ENCODE data around the gene SLF2.
"Not testable (repeated sequence)": the region's sequence is repeated elsewhere in the genome, so short reads cannot be mapped to it uniquely, and the experiment has no call there.

SLF2 gene

DNA sequence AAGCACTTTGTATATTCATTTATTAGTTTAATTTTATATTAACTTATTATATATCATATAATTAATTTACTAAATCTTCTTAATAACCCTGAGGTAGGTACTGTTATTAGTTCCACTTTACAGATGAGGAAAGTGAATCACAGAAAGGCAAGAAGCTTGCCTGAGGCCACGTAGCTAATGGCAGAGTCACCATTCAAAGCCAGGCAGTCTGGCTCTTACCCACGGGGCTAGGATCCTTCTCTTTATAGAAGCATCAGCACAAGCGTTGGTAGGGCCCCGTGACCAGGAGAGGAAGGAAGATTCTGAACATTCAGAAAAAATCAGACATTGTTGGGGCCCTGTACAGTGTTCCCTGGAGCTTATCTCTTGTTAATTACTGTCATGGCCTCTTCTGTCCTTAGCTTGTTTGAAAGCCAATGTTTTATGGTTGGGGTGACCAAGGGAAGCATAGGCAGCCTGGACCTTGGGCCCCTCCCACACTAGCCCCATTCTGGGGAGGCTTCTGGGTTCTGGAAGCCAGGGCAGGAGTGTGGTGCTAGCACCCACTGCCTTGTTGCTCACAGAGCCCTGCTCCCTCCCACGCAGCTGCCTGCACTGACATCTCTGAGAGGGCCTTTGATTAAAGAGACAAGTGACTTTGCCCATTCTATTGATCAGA, 31.1 kb upstream of the SLF2 start:
- DNase-seq: no peak

DNA sequence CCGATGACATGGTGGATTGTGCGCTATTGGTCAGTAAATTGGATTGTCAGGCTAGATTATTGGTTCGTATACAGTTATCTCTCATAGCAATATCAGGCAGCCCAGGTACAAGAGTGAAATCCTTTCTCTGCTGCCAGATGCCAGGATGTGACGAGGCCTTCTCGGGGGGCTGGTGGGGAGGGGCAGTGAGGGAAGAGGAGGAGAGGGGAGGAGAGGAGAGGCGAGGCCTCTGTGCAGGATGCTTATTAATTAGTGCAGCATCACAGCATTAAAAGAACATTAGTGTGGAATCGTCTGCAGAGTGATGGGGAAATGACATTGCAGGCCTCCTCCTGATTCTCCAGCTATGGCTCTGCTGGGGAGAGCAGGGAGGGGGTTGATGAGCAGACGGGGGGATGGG, 30.5 kb upstream of the SLF2 start:
- DNase-seq: no peak

- no peak for DNase-seq
Measured at GRCh38 chr10:100882671-100883311, 30.0 kb upstream of the SLF2 start.

DNA sequence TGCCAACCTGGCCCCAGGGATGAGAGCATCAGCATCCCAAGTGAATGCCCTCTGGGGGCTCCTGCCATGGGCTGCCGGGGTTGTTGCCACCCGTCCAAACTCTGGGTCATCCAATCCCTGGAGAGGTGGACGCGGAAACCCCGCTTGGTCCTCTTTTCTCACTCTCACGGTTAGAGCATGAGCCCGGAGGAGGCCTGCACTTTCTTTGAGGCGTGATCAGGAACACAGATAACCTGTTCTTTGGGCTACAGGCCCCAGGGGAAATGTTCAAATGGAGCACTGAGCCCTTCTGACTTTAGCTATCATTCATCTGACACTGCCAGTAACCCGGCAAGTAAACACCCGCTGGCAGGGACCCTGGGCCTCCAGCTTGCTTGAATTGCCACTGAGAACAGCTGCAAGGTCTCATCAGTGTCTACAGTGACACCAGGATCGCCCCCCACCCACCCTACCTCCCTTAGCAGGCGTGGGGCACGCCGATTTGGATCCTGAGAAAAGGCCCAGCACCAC, 29.4 kb upstream of the SLF2 start:
- no peak for DNase-seq

DNA sequence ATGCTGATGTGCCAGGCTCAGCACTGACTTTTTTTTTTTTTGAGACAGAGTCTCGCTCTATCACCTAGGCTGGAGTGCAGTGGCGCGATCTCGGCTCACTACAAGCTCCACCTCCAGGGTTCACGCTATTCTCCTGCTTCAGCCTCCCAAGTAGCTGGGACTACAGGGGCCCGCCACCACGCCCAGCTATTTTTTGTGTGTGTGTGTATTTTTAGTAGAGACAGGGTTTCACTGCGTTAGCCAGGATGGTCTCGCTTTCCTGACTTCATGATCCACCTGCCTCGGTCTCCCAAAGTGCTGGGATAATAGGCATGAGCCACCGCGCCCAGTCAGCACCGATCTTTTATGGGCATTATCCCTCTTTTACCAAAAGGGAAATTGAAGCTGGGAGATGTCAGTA, 27.2 kb upstream of the SLF2 start:
- DNase-seq: not testable (repeated sequence)

GRCh38 chr10:100886091-100886490, 26.7 kb upstream of the SLF2 start:
- DNase-seq: no peak

- DNase-seq: no peak
Measured at GRCh38 chr10:100886521-100886920, 26.2 kb upstream of the SLF2 start.

DNA sequence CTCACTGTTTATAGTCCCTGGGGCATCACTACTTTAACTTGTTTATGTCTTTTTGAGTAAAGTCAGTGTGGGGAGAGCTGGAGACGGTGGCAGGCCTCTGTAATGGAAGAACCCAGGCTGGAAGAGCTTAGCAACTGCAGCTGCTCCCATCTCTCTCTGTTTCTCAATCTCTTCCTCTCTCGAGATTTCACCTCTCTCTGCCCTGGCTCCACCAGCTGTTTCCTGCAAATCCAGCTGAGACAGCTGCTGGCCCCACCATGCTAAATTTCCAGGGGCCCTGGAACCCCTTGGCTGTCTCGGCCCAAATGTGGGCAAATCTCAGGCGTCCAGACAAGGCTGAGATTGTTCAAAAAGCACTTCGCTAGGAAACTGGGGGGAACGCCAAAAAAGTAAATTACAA, 25.8 kb upstream of the SLF2 start:
- no peak for DNase-seq

- DNase-seq: no peak
Measured at GRCh38 chr10:100887761-100888296, 24.9 kb upstream of the SLF2 start.

DNA sequence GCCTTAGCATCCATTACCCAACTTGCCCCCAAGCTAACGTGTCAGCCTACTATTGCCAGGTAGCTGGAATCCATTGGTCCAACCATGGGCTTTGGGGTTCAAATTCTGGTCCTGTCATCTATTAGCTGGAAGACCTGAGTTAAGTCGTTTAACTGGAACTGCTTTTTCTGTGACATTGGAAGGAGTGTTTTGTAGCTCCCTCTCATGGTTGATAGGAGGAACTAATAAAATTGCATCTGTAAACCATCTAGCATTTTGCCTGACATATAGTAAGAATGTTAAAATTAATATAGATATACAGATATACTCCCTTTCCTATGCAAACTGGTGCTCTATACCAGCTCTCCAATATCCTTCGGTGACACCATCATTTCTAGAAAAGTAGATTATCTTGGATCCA, 23.8 kb upstream of the SLF2 start:
- DNase-seq: no peak

DNA sequence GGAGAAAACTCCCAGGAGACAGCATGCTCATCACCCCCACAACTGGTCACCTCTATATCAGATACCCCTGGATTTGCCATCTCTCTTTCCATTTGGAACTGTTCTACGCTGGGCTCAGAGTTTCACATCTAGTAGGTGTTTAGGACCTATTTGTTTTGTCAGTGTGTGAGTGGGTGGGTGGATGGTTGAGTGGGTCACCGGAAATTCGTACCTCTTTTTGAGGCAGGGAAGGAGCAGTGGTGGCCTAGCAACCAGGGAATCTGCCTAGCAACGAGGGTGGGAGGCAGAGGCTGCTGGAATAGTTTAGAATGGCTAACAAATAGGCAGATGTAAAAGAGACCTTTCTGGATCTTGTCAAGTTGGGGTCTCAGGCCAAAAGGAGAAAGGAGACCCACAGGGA, 23.2 kb upstream of the SLF2 start:
- no peak for DNase-seq

DNA sequence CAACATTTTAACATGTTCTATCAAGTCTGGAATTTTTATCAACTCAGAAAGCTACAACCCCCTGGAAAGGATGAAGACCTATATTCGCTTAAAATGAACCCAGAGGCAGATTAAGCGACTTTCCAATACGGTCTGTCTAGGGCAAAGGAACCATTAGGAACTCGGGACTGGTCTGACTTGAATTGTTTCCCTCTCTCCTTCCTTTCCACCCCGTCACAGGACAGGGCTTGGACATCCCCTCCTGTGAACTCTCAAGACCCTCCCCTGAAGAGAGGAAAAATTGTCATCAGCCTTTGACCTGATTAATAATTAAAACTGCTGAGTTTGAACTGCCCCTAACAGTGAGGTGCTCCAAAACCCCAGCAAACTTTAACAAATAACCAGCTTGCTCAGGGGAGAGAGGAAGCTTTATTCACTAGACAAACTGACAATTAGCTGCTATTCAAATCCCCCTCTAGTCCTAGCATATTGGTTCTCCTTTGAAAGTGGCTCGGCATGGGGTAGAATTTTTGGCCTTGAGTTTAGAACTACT, 22.6 kb upstream of the SLF2 start:
- DNase-seq: no peak

GRCh38 chr10:100890673-100891317, 22.0 kb upstream of the SLF2 start:
- DNase-seq: no peak

DNA sequence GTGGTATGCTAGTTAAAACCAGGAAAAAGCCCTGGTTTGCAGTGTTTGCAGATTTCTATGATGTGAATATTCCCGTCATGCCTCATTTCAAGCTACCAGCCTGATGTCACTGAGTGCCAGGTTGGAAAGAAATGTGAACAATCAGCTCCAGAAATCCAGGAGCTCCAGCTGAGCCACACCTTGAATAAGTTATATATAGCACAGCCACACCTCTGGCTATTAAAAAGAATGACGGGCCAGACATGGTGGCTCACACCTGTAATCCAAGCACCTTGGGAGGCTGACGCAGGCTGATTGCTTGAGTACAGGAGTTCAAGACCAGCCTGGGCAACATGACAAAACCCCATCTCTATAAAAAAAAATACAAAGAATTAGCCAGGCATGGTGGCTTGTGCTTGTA, 18.7 kb upstream of the SLF2 start:
- DNase-seq: no peak

DNA sequence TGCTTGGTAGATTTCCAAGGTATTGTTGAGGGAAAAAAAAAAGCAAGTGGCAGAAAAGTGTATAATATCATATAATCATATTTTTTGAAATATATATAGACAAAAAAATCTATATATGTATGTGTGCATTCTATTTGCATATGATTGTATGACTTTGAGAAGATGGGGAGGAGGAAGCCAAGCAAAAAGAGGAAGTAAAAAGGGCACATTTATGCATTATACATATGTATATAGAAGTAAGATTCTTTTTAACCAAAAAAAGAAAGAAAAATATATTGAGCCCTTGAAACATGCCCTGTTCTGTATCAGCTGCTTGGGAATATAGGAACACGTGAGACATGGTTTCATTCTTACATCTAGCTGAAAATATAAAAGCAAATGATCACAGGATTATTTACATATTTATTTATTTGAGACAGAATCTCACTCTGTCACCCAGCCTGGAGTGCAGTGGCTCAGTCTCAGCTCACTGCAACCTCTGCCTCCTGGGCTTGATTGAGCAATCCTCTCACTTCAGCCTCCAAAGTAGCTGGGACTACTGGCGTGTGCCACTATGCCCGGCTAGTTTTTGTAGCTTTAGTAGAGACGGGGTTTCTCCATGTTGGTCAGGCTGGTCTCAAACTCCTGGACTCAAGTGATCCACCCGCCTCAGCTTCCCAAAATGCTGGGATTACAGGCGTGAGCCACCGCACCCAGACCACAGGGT, 18.0 kb upstream of the SLF2 start:
- peak in 1 of 2 donors; percentile 3 for DNase-seq

GRCh38 chr10:100895346-100895745, 17.4 kb upstream of the SLF2 start:
- no peak for DNase-seq

GRCh38 chr10:100895896-100896295, 16.9 kb upstream of the SLF2 start:
- no peak for DNase-seq

DNA sequence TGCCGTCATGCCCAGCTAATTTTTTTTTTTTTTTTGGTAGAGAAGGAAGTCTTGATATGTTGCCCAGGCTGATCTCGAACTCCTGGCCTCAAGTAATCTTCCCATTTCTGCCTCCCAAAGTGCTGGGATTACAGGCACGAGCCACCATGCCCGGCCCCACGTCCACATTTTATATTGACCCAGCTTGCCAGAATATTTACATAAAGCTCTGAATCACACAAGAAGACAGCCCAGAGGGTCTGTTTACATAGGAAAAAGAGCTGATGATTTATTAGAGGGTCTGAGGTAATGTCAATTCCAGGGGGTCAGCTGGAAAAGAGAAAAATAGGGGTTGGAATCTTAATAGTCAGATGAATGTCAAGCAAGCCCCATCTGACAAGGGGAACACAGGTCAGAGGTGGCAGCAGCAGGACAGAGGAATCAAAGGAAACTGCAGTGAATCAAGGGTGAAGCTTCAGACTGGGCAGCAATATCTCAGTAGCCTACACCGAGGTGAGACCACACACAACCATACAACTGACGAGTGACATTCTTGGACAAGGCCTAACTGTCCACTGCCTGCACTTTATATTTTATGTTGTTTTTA, 15.8 kb upstream of the SLF2 start:
- DNase-seq: no peak

GRCh38 chr10:100897976-100898375, 14.8 kb upstream of the SLF2 start:
- DNase-seq: no peak

DNA sequence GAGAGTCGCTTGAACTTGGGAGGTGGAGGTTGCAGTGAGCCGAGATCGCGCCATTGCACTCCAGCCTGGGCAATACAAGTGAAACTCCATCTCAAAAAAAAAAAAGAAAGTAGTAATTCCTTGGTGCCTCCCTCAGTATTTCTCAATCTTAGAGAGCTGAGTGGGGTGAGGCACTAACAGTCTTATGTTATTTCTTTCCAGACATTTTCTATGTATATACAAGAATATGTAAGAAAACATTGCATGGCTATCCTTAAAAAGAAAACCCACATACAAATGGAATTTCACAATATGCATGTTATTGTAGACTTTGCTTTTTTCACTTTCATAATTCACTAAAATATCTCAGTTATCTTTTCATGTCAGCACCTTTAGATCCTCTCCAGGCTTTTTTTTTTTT, 13.6 kb upstream of the SLF2 start:
- DNase-seq: no peak

GRCh38 chr10:100901051-100901450, 11.7 kb upstream of the SLF2 start:
- DNase-seq: no peak

DNA sequence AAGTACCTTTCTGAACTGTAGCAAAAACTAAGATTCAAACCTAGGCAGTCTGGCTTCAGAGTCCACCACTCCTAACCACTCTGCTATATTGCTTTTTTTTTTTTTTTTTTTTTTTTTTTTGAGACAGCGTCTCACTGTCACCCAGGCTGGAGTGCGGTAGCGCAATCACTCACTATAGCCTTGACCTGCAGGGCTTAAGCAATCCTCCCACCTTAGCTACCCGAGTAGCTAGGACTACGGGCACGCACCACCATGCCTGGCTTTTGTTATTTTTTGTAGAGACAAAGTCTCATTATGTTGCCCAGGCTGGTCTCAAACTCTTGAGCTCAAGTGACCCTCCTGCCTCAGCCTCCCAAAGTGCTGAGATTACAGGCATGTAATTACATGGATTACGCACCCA, 10.1 kb upstream of the SLF2 start:
- DNase-seq: no peak

DNA sequence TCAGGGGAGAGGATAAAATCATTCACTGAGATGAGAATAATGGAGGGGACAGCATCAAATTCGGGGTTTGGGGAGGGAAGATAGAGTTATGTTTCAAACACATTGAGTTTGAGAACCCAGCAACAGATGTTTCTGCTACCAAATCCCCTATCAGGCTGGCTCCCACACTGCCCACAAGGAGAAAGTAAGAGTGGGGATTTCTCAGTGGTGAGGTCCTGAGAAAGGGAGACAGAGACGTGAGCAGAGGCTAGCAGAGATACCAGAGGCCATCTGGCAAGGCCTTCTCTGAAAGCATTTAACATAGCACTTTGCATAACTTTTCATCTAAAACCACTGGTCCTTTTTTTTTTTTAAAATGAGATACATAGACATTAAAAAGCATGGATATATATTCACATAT, 7.8 kb upstream of the SLF2 start:
- no peak for DNase-seq
